Left cardiac atrium (tissue), 4 donors: ENCODE results near the gene LYRM2. TPM values are rescaled to one million over a fixed set of nuclear protein-coding genes. Genes with fewer than 3 reads are reported as not detected.
A peak's percentile ranks its signal among the peaks of the same experiment; 100 is the strongest.
"Not testable (repeated sequence)": the region's sequence is repeated elsewhere in the genome, so short reads cannot be mapped to it uniquely, and the experiment has no call there.

Experiments used
- ATAC-seq, 2 donors: fragments of 200-7000 bp; cut with Tn5 transposase; one replicate each; pipeline ENCODE4 v1.9.1; 2020; ENCODE audit warnings: mild to moderate bottlenecking in 2 of 2, moderate library complexity in 2 of 2
- DNase-seq: peaks from one replicate; pipeline ENCODE4 v3.0.0-alpha.2; 2020
- intact Hi-C, 2 donors: fragments of 100-400 bp; cut with DNase I; formaldehyde crosslinking; loops; one replicate each; pipeline versions ENCODE4 v1.14.1 to v1.15.1; 2022 to 2023
- total RNA-seq, 2 donors: library from RNA; stranded (reverse); fragmentation: NEBNext Ultra II Directional; extraction: Animal tissue kit (Norgen Biotek cat#: 25700); gene quantifications; one replicate each; pipeline ENCODE4 v1.2.1, GENCODE V29; 2021
- donor health status: DM: no; HTN: yes; CAD: no.
- donor health status: DM: no; HTN: yes; CAD: no; lungs with severe emphysema.
- donor health status: DM: yes; HTN: yes; CAD: no.
- donor health status: Dilated cardiomyopathy.

The LYRM2 gene
- total RNA-seq, 2 donors from 2014 or later = 27.9 to 36.7 TPM

GRCh38 chr6:89655122-89655521, 16.6 kb upstream of the LYRM2 start:
- intact Hi-C loops = no loop called here
- no peak for ATAC-seq
- no peak for DNase-seq

- DNase-seq (no peak), ATAC-seq (no peak)
- intact Hi-C loops = no loop called here
Measured at GRCh38 chr6:89650579-89650978, 12.0 kb upstream of the LYRM2 start.

- no peak for DNase-seq
- intact Hi-C loops = no loop called here
- ATAC-seq = no peak
Measured at GRCh38 chr6:89649682-89650081, 11.1 kb upstream of the LYRM2 start.

- no peak for ATAC-seq
- intact Hi-C loops = no loop called here
- no peak for DNase-seq
Measured at GRCh38 chr6:89644864-89645263, 6.3 kb upstream of the LYRM2 start.

GRCh38 chr6:89643406-89643805, 4.9 kb upstream of the LYRM2 start:
- intact Hi-C loops = no loop called here
- ATAC-seq = peak in 1 of 2 donors; percentile 9
- no peak for DNase-seq

GRCh38 chr6:89642956-89643355, 4.4 kb upstream of the LYRM2 start:
- intact Hi-C loops = no loop called here
- DNase-seq (no peak), ATAC-seq (no peak)

- ATAC-seq, DNase-seq, intact Hi-C loops: not testable (repeated sequence)
Measured at GRCh38 chr6:89641581-89641980, 3.0 kb upstream of the LYRM2 start.

- no peak for ATAC-seq
- intact Hi-C loops = no loop called here
- DNase-seq = no peak
Measured at GRCh38 chr6:89640804-89641203, 2.3 kb upstream of the LYRM2 start.

GRCh38 chr6:89637960-89638319, 607 bp downstream of the LYRM2 start:
- intact Hi-C loops = no loop called here
- DNase-seq = no peak
- ATAC-seq = peak in 1 of 2 donors; percentile 10

GRCh38 chr6:89636412-89636811, 2.1 kb downstream of the LYRM2 start:
- intact Hi-C loops, DNase-seq, ATAC-seq: not testable (repeated sequence)

GRCh38 chr6:89630488-89630887, 8.1 kb downstream of the LYRM2 start:
- DNase-seq = peak; percentile 65
- intact Hi-C loops = no loop called here
- peak; percentile 67 to 88 for ATAC-seq

- DNase-seq = no peak
- intact Hi-C loops = no loop called here
- no peak for ATAC-seq
Measured at GRCh38 chr6:89623749-89624148, 14.8 kb downstream of the LYRM2 start.

- ATAC-seq (no peak), DNase-seq (no peak)
- intact Hi-C loops = no loop called here
Measured at GRCh38 chr6:89619567-89619966, 19.0 kb downstream of the LYRM2 start.

GRCh38 chr6:89618026-89618425, 20.5 kb downstream of the LYRM2 start:
- ATAC-seq = no peak
- intact Hi-C loops = no loop called here

GRCh38 chr6:89616531-89616930, 22.0 kb downstream of the LYRM2 start:
- ATAC-seq = no peak
- DNase-seq = no peak
- intact Hi-C loops = no loop called here

More at GRCh38 chr6:89618026-89618425, 20.5 kb downstream of the LYRM2 start:
- DNase-seq = no peak

- ATAC-seq = no peak
- intact Hi-C loops = no loop called here
- no peak for DNase-seq
Measured at GRCh38 chr6:89615882-89616281, 22.7 kb downstream of the LYRM2 start.

GRCh38 chr6:89613790-89614189, 24.8 kb downstream of the LYRM2 start:
- intact Hi-C loops = no loop called here
- peak; percentile 38 to 53 for ATAC-seq
- DNase-seq = no peak

- intact Hi-C loops = no loop called here
- ATAC-seq (no peak), DNase-seq (no peak)
Measured at GRCh38 chr6:89612121-89612520, 26.4 kb downstream of the LYRM2 start.

- DNase-seq (no peak), ATAC-seq (no peak)
- intact Hi-C loops = no loop called here
Measured at GRCh38 chr6:89611666-89612065, 26.9 kb downstream of the LYRM2 start.

GRCh38 chr6:89610149-89610642, 28.4 kb downstream of the LYRM2 start:
- intact Hi-C loops = loop anchor here in 1 of 2 donors (1.0 kb wide), 1 partner anchor 178 kb away; no protein-coding TSS in a partner anchor
- ATAC-seq = peak; percentile 41 to 81
- peak; percentile 71 for DNase-seq

GRCh38 chr6:89605861-89606260, 32.7 kb downstream of the LYRM2 start:
- DNase-seq = no peak
- no peak for ATAC-seq
- intact Hi-C loops = loop anchor here in 1 of 2 donors (5.0 kb wide), 1 partner anchor 174 kb away; the partner anchor contains the start of gene ANKRD6

- intact Hi-C loops = loop anchor here in 1 of 2 donors (5.0 kb wide), 1 partner anchor 172 kb away; the partner anchor contains the start of gene ANKRD6
- ATAC-seq (no peak), DNase-seq (no peak)
Measured at GRCh38 chr6:89604653-89605052, 33.9 kb downstream of the LYRM2 start.
